Peyer's patch (tissue), 4 donors: ENCODE data around the gene AFG3L2.

Experiments used
- CTCF ChIP-seq, 6 experiments: fragments of 450-650 bp in 4 of 6; fragments of 200-600 bp in 2 of 6; sonication (generic) in 1 of 6; IDR thresholded peaks; one replicate each; pipeline ENCODE4 v1.5.1; 2017 to 2019; ENCODE audit warnings: antibody characterized with exemption in 6 of 6, mild to moderate bottlenecking in 3 of 6, moderate library complexity in 1 of 6
- POLR2A ChIP-seq, 2 donors: fragments of 450-650 bp; IDR thresholded peaks; one replicate each; pipeline ENCODE4 v1.5.1; 2017; ENCODE audit warnings: antibody characterized with exemption in 2 of 2, mild to moderate bottlenecking in 2 of 2, moderate library complexity in 2 of 2

GRCh38 chr18:12372406-12372805 is 4.6 kb downstream of the AFG3L2 start:
- TF ChIP-seq CTCF (IDR thresholded peaks at IDR 0.05) (no peak), POLR2A (IDR thresholded peaks at IDR 0.05) (no peak)
